ENCODE data around the gene RAB3IL1. TPM values are rescaled to one million over a fixed set of nuclear protein-coding genes. Genes with fewer than 3 reads are reported as not detected.

RAB3IL1 gene
- total RNA-seq, 2 donors from 2014 or later: 3.7 to 5.9 TPM

- H3K36me3 ChIP-seq: peaks cover 8% of the 10 kb centered on the region
- peak overlapping the region; percentile 98 for H3K27ac ChIP-seq
- peak overlapping the region; percentile 26 to 28 for H3K9ac ChIP-seq (ENCODE audit: low read depth in 2 of 2, low read length in 2 of 2)
- no peak for DNase-seq
- no peaks in the 10 kb centered on the region for H3K4me1 ChIP-seq
- H3K9me3 ChIP-seq: no peaks in the 10 kb centered on the region
- no peak for TF ChIP-seq CTCF (IDR thresholded peaks at IDR 0.05)
- no peaks in the 10 kb centered on the region for H3K27me3 ChIP-seq
- intact Hi-C loops (cut with DNase I): loop anchor here (5.0 kb wide), 1 partner anchor 89 kb away; no protein-coding TSS in a partner anchor
- H3K4me3 ChIP-seq: no peak overlapping the region
Measured at GRCh38 chr11:61963016-61963281, 45.6 kb upstream of the RAB3IL1 start.

GRCh38 chr11:61962213-61963015 lies 45.0 kb upstream of the RAB3IL1 start:
- H3K27me3 ChIP-seq: no peaks in the 10 kb centered on the region
- no peak for DNase-seq
- peak overlapping the region; percentile 98 for H3K27ac ChIP-seq
- intact Hi-C loops (cut with DNase I): loop anchor here (5.0 kb wide), 1 partner anchor 90 kb away; no protein-coding TSS in a partner anchor
- H3K36me3 ChIP-seq: peaks cover 8% of the 10 kb centered on the region
- H3K9ac ChIP-seq (ENCODE audit: low read depth in 2 of 2, low read length in 2 of 2): peak overlapping the region; percentile 26 to 28
- H3K9me3 ChIP-seq: no peaks in the 10 kb centered on the region
- no peaks in the 10 kb centered on the region for H3K4me1 ChIP-seq
- no peak for TF ChIP-seq CTCF (IDR thresholded peaks at IDR 0.05)
- no peak overlapping the region for H3K4me3 ChIP-seq

GRCh38 chr11:61961570-61962212 lies 44.3 kb upstream of the RAB3IL1 start:
- no peak overlapping the region for H3K27ac ChIP-seq
- TF ChIP-seq CTCF (IDR thresholded peaks at IDR 0.05): no peak
- no peak overlapping the region for H3K9ac ChIP-seq (ENCODE audit: low read depth in 2 of 2, low read length in 2 of 2)
- H3K4me1 ChIP-seq: no peaks in the 10 kb centered on the region
- no peak overlapping the region for H3K4me3 ChIP-seq
- no peaks in the 10 kb centered on the region for H3K9me3 ChIP-seq
- intact Hi-C loops (cut with DNase I): loop anchor here (5.0 kb wide), 1 partner anchor 91 kb away; no protein-coding TSS in a partner anchor
- H3K36me3 ChIP-seq: peaks cover 8% of the 10 kb centered on the region
- DNase-seq: peak; percentile 53
- H3K27me3 ChIP-seq: no peaks in the 10 kb centered on the region

- TF ChIP-seq CTCF (IDR thresholded peaks at IDR 0.05): no peak
- peaks cover 2% of the 10 kb centered on the region for H3K4me1 ChIP-seq
- no peak overlapping the region for H3K4me3 ChIP-seq
- H3K9me3 ChIP-seq: no peaks in the 10 kb centered on the region
- no peak overlapping the region for H3K27ac ChIP-seq
- no peaks in the 10 kb centered on the region for H3K27me3 ChIP-seq
- no peak for DNase-seq
- peaks cover 8% of the 10 kb centered on the region for H3K36me3 ChIP-seq
- H3K9ac ChIP-seq (ENCODE audit: low read depth in 2 of 2, low read length in 2 of 2): no peak overlapping the region
- intact Hi-C loops (cut with DNase I): loop anchor here (5.0 kb wide), 1 partner anchor 92 kb away; no protein-coding TSS in a partner anchor
Measured at GRCh38 chr11:61960532-61960931, 43.2 kb upstream of the RAB3IL1 start.

GRCh38 chr11:61959678-61960077 lies 42.3 kb upstream of the RAB3IL1 start:
- Histone ChIP-seq H3K9me3 (no peaks in the 10 kb centered on the region), H3K4me1 (peaks cover 6% of the 10 kb centered on the region), H3K4me3 (no peak overlapping the region), H3K27me3 (no peaks in the 10 kb centered on the region), H3K9ac (ENCODE audit: low read depth in 2 of 2, low read length in 2 of 2) (no peak overlapping the region), H3K27ac (no peak overlapping the region), H3K36me3 (peaks cover 2% of the 10 kb centered on the region)
- no peak for DNase-seq
- intact Hi-C loops (cut with DNase I): loop anchor here (5.0 kb wide), 1 partner anchor 93 kb away; no protein-coding TSS in a partner anchor
- no peak for TF ChIP-seq CTCF (IDR thresholded peaks at IDR 0.05)
